GM13976 (cell line): ENCODE data around the gene QRICH1.
A peak's percentile ranks its signal among the peaks of the same experiment; 100 is the strongest.

Experiments
- DNase-seq: peaks from one replicate; pipeline ENCODE4 v3.0.0; 2012; ENCODE audit warnings: low spot score
- in situ Hi-C: fragments of 300-500 bp; cut with MboI; formaldehyde crosslinking; loops from one replicate; pipeline ENCODE4 v1.12.0; 2022; ENCODE audit warnings: low sequenced_read_pairs, mixed read lengths, inconsistent platforms; ENCODE audit not compliant: unreplicated experiment
- TF ChIP-seq, protein P1 (sequence below): IDR thresholded peaks from 2 replicates; pipeline ENCODE4 v1.5.1; 2012; ENCODE audit warnings: borderline replicate concordance, mild to moderate bottlenecking; ENCODE audit not compliant: insufficient read depth; ENCODE audit errors: extremely low read depth, missing control alignments, control extremely low read depth

The QRICH1 gene

GRCh38 chr3:49005303-49005680 is 88.6 kb downstream of the QRICH1 start:
- TF ChIP-seq, protein P1, sequence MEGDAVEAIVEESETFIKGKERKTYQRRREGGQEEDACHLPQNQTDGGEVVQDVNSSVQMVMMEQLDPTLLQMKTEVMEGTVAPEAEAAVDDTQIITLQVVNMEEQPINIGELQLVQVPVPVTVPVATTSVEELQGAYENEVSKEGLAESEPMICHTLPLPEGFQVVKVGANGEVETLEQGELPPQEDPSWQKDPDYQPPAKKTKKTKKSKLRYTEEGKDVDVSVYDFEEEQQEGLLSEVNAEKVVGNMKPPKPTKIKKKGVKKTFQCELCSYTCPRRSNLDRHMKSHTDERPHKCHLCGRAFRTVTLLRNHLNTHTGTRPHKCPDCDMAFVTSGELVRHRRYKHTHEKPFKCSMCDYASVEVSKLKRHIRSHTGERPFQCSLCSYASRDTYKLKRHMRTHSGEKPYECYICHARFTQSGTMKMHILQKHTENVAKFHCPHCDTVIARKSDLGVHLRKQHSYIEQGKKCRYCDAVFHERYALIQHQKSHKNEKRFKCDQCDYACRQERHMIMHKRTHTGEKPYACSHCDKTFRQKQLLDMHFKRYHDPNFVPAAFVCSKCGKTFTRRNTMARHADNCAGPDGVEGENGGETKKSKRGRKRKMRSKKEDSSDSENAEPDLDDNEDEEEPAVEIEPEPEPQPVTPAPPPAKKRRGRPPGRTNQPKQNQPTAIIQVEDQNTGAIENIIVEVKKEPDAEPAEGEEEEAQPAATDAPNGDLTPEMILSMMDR: no peak
- in situ Hi-C loops: no loop called here
- DNase-seq: no peak

DNA sequence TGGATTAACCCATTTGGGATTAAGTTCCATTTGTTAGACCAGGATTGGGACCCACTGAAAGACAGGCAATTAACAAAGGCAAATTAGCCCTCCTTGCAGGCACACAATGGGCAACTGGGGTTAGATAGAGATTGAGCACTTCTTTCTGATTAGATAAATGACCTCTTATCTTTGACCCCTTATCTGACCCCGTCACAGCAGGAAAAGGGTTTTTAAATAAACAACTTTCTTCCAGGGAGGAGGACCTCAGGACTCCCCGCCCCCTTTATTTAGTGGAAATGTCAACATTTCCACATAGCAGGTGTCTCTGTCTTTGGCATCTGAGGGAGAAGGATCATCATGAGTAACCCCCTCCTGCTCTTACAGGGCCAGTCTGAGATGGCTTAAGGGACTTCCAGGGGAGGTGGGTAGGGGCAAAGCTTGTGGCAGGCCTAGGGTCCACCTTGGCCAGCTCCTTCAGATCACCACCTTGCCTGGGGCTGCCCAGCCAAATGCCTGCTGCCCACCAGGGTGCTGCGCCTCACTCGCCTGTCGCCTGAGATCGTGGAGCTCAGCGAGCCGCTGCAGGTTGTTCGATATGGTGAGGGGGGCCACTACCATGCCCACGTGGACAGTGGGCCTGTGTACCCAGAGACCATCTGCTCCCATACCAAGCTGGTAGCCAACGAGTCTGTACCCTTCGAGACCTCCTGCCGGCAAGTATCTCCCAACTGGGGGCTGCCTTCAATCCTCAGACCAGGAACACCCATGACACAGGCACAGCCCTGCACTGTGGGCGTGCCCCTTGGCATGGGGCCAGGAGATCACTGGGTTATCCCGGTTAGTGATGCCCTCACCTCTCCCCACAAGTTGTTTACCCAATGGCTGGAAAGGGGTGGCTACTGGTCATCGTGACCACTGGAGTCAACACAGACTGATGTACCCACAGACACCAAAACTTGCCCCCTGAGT is 89.2 kb downstream of the QRICH1 start:
- in situ Hi-C loops: no loop called here
- no peak for DNase-seq
- TF ChIP-seq, protein P1: no peak

DNA sequence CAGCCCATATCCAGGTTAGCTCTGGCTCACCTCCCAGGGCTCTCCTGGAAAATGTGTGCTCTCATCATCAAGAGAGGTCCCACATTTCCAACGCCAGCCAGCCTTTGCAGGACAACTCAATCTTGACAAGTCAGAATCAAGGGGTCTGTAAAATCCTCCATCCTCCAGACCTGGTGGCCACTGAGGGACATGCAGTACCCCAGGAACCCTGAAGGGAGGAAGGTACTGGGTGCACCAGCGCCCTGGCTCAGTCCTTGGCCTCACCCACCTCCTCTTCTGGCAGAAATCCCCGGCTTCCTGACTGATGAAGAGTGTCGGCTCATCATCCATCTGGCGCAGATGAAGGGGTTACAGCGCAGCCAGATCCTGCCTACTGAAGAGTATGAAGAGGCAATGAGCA is 92.7 kb downstream of the QRICH1 start:
- DNase-seq: no peak
- TF ChIP-seq, protein P1: no peak
- in situ Hi-C loops: no loop called here

DNA sequence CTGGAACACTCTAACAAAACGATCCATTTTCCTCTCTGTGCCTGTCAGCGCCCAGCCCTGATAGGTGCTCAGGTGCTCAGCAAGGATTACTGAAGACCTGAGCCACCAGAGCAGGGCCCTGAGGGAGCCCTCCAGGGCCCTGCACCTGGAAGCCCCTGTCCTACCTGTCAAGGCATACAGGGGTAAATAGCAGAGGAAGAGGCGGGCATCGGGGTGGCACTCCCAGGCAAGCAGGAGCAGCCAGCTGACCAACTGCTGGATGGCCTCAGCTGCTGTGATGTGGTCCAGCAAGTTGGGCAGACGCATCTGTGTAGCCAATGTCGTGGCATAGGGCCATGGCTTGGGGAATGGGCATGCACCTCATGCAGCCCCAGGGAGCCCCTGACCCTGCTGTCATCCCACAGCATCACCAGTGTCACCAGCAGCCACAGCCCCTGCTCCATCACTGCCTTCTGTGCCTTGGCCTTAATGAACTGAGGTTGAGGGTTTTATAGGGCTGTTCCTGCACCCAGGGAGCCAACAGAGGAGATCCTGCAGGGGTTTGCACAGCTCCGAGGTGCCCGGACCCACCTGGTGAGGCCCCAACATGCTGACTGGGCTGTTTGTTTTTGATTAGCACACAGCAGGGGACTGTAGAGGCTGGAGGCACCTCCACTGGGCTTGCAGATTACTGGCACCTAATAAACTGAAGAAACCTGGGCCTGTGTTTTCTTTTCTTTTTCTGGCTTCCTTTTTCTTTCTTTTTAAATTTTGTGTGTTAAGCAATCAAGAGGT is 94.6 kb downstream of the QRICH1 start:
- in situ Hi-C loops: no loop called here
- TF ChIP-seq, protein P1: no peak
- no peak for DNase-seq

GRCh38 chr3:48997714-48998637 is 95.9 kb downstream of the QRICH1 start:
- TF ChIP-seq, protein P1: no peak
- in situ Hi-C loops: no loop called here
- peak; percentile 15 for DNase-seq
